ENCODE results near the gene KCNMA1. TPM values are rescaled to one million over a fixed set of nuclear protein-coding genes. Genes with fewer than 3 reads are reported as not detected.

The KCNMA1 gene
- total RNA-seq, 2 donors from 2014 or later: 168 to 188 TPM

GRCh38 chr10:76869931-76870330 is 767.7 kb downstream of the KCNMA1 start:
- no peak overlapping the region for H3K27ac ChIP-seq
- H3K4me1 ChIP-seq (ENCODE audit: control insufficient read depth in 1 of 2, low read depth in 2 of 2): peaks cover 8 to 18% of the 10 kb centered on the region in 2 donors
- DNase-seq (ENCODE audit: low spot score) (no peak), ATAC-seq (ENCODE audit: insufficient number of reproducible peaks, low FRiP score, low read depth) (no peak)
- H3K9me3 ChIP-seq: no peaks in the 10 kb centered on the region
- no peak overlapping the region for H3K4me3 ChIP-seq
- no peaks in the 10 kb centered on the region for H3K36me3 ChIP-seq
- no peak for TF ChIP-seq CTCF (IDR thresholded peaks at IDR 0.05)
- no peaks in the 10 kb centered on the region for H3K27me3 ChIP-seq (replicated peaks; ENCODE audit: insufficient read depth)

- DNase-seq (ENCODE audit: low spot score): no peak
- peaks cover 0 to 2% of the 10 kb centered on the region in 2 donors for H3K4me1 ChIP-seq (ENCODE audit: control insufficient read depth in 1 of 2, low read depth in 2 of 2)
- no peak for ATAC-seq (ENCODE audit: insufficient number of reproducible peaks, low FRiP score, low read depth)
These were observed 769.3 kb downstream of the KCNMA1 start for GRCh38 chr10:76868098-76868977.

GRCh38 chr10:76866841-76867586 is 770.6 kb downstream of the KCNMA1 start:
- Histone ChIP-seq H3K9me3 (no peaks in the 10 kb centered on the region), H3K27me3 (replicated peaks; ENCODE audit: insufficient read depth) (no peaks in the 10 kb centered on the region), H3K4me3 (no peak overlapping the region), H3K36me3 (no peaks in the 10 kb centered on the region), H3K4me1 (ENCODE audit: control insufficient read depth in 1 of 2, low read depth in 2 of 2) (no peaks in the 10 kb centered on the region), H3K27ac (no peak overlapping the region)
- no peak for TF ChIP-seq CTCF (IDR thresholded peaks at IDR 0.05)
- ATAC-seq (ENCODE audit: insufficient number of reproducible peaks, low FRiP score, low read depth) (no peak), DNase-seq (ENCODE audit: low spot score) (no peak)

More at GRCh38 chr10:76868098-76868977, 769.3 kb downstream of the KCNMA1 start:
- Histone ChIP-seq H3K4me3 (no peak overlapping the region), H3K36me3 (no peaks in the 10 kb centered on the region), H3K27ac (no peak overlapping the region), H3K9me3 (no peaks in the 10 kb centered on the region), H3K27me3 (replicated peaks; ENCODE audit: insufficient read depth) (no peaks in the 10 kb centered on the region)
- TF ChIP-seq CTCF (IDR thresholded peaks at IDR 0.05): no peak

- ATAC-seq (ENCODE audit: insufficient number of reproducible peaks, low FRiP score, low read depth) (no peak), DNase-seq (ENCODE audit: low spot score) (no peak)
- H3K27ac ChIP-seq: no peak overlapping the region
- no peaks in the 10 kb centered on the region for H3K4me1 ChIP-seq (ENCODE audit: control insufficient read depth in 1 of 2, low read depth in 2 of 2)
- no peaks in the 10 kb centered on the region for H3K9me3 ChIP-seq
- H3K4me3 ChIP-seq: no peak overlapping the region
- H3K27me3 ChIP-seq (replicated peaks; ENCODE audit: insufficient read depth): no peaks in the 10 kb centered on the region
- TF ChIP-seq CTCF (IDR thresholded peaks at IDR 0.05): no peak
- H3K36me3 ChIP-seq: no peaks in the 10 kb centered on the region
These were observed 772.7 kb downstream of the KCNMA1 start for GRCh38 chr10:76864922-76865321.

- H3K9me3 ChIP-seq: no peaks in the 10 kb centered on the region
- H3K4me3 ChIP-seq: no peak overlapping the region
- ATAC-seq (ENCODE audit: insufficient number of reproducible peaks, low FRiP score, low read depth) (no peak), DNase-seq (ENCODE audit: low spot score) (no peak)
- no peaks in the 10 kb centered on the region for H3K36me3 ChIP-seq
- no peaks in the 10 kb centered on the region for H3K27me3 ChIP-seq (replicated peaks; ENCODE audit: insufficient read depth)
- no peaks in the 10 kb centered on the region for H3K4me1 ChIP-seq (ENCODE audit: control insufficient read depth in 1 of 2, low read depth in 2 of 2)
- no peak overlapping the region for H3K27ac ChIP-seq
- no peak for TF ChIP-seq CTCF (IDR thresholded peaks at IDR 0.05)
These were observed 778.9 kb downstream of the KCNMA1 start for GRCh38 chr10:76858721-76859120.
